ENCODE results near the gene MMP27. TPM values are rescaled to one million over a fixed set of nuclear protein-coding genes. Genes with fewer than 3 reads are reported as not detected.

Gene MMP27
- total and polyA plus RNA-seq, 2 donors (not counting 1 experiment from before 2014, with no cell fraction given): not detected

GRCh38 chr11:102654761-102655160 lies 50.8 kb downstream of the MMP27 start:
- POLR2A ChIA-PET: no interaction called here
- no peak overlapping the region for H3K27ac ChIP-seq (ENCODE audit: low read length in 2 of 2)
- H3K79me2 ChIP-seq (ENCODE audit: control insufficient read depth, insufficient read depth, low read length): no peaks in the 10 kb centered on the region
- Mint-ChIP-seq H3K9me3 (ENCODE audit: insufficient read depth) (peaks cover 2% of the 10 kb centered on the region), H3K27me3 (peaks cover 36% of the 10 kb centered on the region), H3K4me1 (no peaks in the 10 kb centered on the region), H3K4me3 (no peak overlapping the region), H3K27ac (no peak overlapping the region)
- no peak overlapping the region for H3K4me2 ChIP-seq (replicated peaks; ENCODE audit: low read depth, low read length, poor library complexity, severe bottlenecking)
- no peaks in the 10 kb centered on the region for H3K36me3 ChIP-seq (replicated peaks in 1 of 2; ENCODE audit: control extremely low read depth in 1 of 2, control insufficient read depth in 1 of 2, extremely low read depth in 1 of 2, insufficient read depth in 2 of 2, low read length in 1 of 2)
- no peak overlapping the region for H3K4me3 ChIP-seq (ENCODE audit: control extremely low read depth in 1 of 5, extremely low read depth in 1 of 5, insufficient read depth in 1 of 5, low read depth in 2 of 5, low read length in 4 of 5)
- ATAC-seq (ENCODE audit: low read depth) (no peak), DNase-seq (no peak)
- no peak overlapping the region for H3K9ac ChIP-seq (ENCODE audit: low read length)
- CTCF ChIA-PET: interaction anchor here (0.9 kb wide), 1 partner anchor 12 kb away, joined by 4 read pairs; no protein-coding TSS in a partner anchor
- peaks cover 0 to 5% (median 2%) of the 10 kb centered on the region in 4 experiments for H3K27me3 ChIP-seq (replicated peaks in 1 of 4; ENCODE audit: control extremely low read depth in 1 of 4, control insufficient read depth in 3 of 4, insufficient read depth in 4 of 4, low read length in 3 of 4)
- WGBS (ENCODE audit: insufficient coverage): 100% methylated on average over 1 of the region's 1 CpG
- H3K4me1 ChIP-seq (ENCODE audit: control insufficient read depth in 2 of 2, insufficient read depth in 2 of 2, low read length in 2 of 2): no peaks in the 10 kb centered on the region
- H4K20me1 ChIP-seq (ENCODE audit: control insufficient read depth, insufficient read depth, low read length, poor library complexity, severe bottlenecking): no peaks in the 10 kb centered on the region
- intact Hi-C loops (cut with micrococcal nuclease): no loop called here
- peaks cover 0 to 2% (median 0%) of the 10 kb centered on the region in 3 donors for H3K9me3 ChIP-seq (ENCODE audit: control extremely low read depth in 1 of 3, control insufficient read depth in 2 of 3, insufficient read depth in 1 of 3, low read length in 2 of 3)
- H2AFZ ChIP-seq (ENCODE audit: insufficient read depth, low read depth, low read length, poor library complexity, severe bottlenecking): no peak overlapping the region
- no peak for TF ChIP-seq EZH2 (IDR thresholded peaks at IDR 0.05; ENCODE audit: borderline replicate concordance, insufficient read depth, low read depth, low read length, poor library complexity, severe bottlenecking)
- TF ChIP-seq CTCF (IDR thresholded peaks at IDR 0.05): no peak

GRCh38 chr11:102653744-102654291 lies 51.8 kb downstream of the MMP27 start:
- peaks cover 2% of the 10 kb centered on the region for H3K9me3 Mint-ChIP-seq (ENCODE audit: insufficient read depth)
- WGBS (ENCODE audit: insufficient coverage): 90% methylated on average over 15 of the region's 16 CpGs

More at GRCh38 chr11:102653744-102654291, 51.8 kb downstream of the MMP27 start:
- Histone ChIP-seq H3K9ac (ENCODE audit: low read length) (no peak overlapping the region), H3K27ac (ENCODE audit: low read length in 2 of 2) (no peak overlapping the region), H2AFZ (ENCODE audit: insufficient read depth, low read depth, low read length, poor library complexity, severe bottlenecking) (no peak overlapping the region), H3K9me3 (ENCODE audit: control extremely low read depth in 1 of 3, control insufficient read depth in 2 of 3, insufficient read depth in 1 of 3, low read length in 2 of 3) (peaks cover 0 to 2% (median 0%) of the 10 kb centered on the region in 3 donors), H3K4me1 (ENCODE audit: control insufficient read depth in 2 of 2, insufficient read depth in 2 of 2, low read length in 2 of 2) (no peaks in the 10 kb centered on the region), H3K4me3 (ENCODE audit: control extremely low read depth in 1 of 5, extremely low read depth in 1 of 5, insufficient read depth in 1 of 5, low read depth in 2 of 5, low read length in 4 of 5) (no peak overlapping the region), H3K79me2 (ENCODE audit: control insufficient read depth, insufficient read depth, low read length) (no peaks in the 10 kb centered on the region), H3K36me3 (replicated peaks in 1 of 2; ENCODE audit: control extremely low read depth in 1 of 2, control insufficient read depth in 1 of 2, extremely low read depth in 1 of 2, insufficient read depth in 2 of 2, low read length in 1 of 2) (no peaks in the 10 kb centered on the region), H4K20me1 (ENCODE audit: control insufficient read depth, insufficient read depth, low read length, poor library complexity, severe bottlenecking) (no peaks in the 10 kb centered on the region), H3K27me3 (replicated peaks in 1 of 4; ENCODE audit: control extremely low read depth in 1 of 4, control insufficient read depth in 3 of 4, insufficient read depth in 4 of 4, low read length in 3 of 4) (peaks cover 0 to 3% (median 1%) of the 10 kb centered on the region in 4 experiments), H3K4me2 (replicated peaks; ENCODE audit: low read depth, low read length, poor library complexity, severe bottlenecking) (no peak overlapping the region)
- H3K4me1 Mint-ChIP-seq: no peaks in the 10 kb centered on the region
- no peak for TF ChIP-seq CTCF (IDR thresholded peaks at IDR 0.05)
- no peak for TF ChIP-seq EZH2 (IDR thresholded peaks at IDR 0.05; ENCODE audit: borderline replicate concordance, insufficient read depth, low read depth, low read length, poor library complexity, severe bottlenecking)
- no peak for ATAC-seq (ENCODE audit: low read depth)
- CTCF ChIA-PET: interaction anchor here (1.5 kb wide), 1 partner anchor 13 kb away, joined by 4 read pairs; no protein-coding TSS in a partner anchor
- intact Hi-C loops (cut with micrococcal nuclease): no loop called here
- no peak overlapping the region for H3K4me3 Mint-ChIP-seq
- H3K27ac Mint-ChIP-seq: no peak overlapping the region
- POLR2A ChIA-PET: no interaction called here
- peak; percentile 10 for DNase-seq
- peaks cover 32% of the 10 kb centered on the region for H3K27me3 Mint-ChIP-seq

All from B cell (primary cell).